Osteoblast (primary cell): ENCODE measurements around the gene WDR53. TPM values are rescaled to one million over a fixed set of nuclear protein-coding genes. Genes with fewer than 3 reads are reported as not detected.
A peak's percentile ranks its signal among the peaks of the same experiment; 100 is the strongest.
"Not testable (repeated sequence)": the region's sequence is repeated elsewhere in the genome, so short reads cannot be mapped to it uniquely, and the experiment has no call there.

Experiments used
- DNase-seq: peaks from one replicate; pipeline ENCODE4 v3.0.0; 2011; ENCODE audit warnings: low spot score, mixed read lengths; ENCODE audit not compliant: insufficient read length; ENCODE audit errors: missing footprints
- H2AFZ ChIP-seq: 2 replicates; pipeline ENCODE4 v1.6.0; 2011; ENCODE audit warnings: mild to moderate bottlenecking, low read length
- H3K27ac ChIP-seq: 2 replicates; pipeline ENCODE4 v1.5.1; 2011; ENCODE audit warnings: mild to moderate bottlenecking, low read depth, low read length, moderate library complexity
- H3K27me3 ChIP-seq: 2 replicates; pipeline ENCODE4 v1.6.0; 2012; ENCODE audit warnings: mild to moderate bottlenecking, control low read depth, inconsistent platforms, low read length, moderate library complexity; ENCODE audit not compliant: insufficient read depth
- H3K36me3 ChIP-seq: 2 replicates; pipeline ENCODE4 v1.5.1; 2011; ENCODE audit warnings: mild to moderate bottlenecking, low read length, control low read depth, moderate library complexity; ENCODE audit not compliant: insufficient read depth
- H3K4me1 ChIP-seq: 2 replicates; pipeline ENCODE4 v1.5.1; 2011; ENCODE audit warnings: mild to moderate bottlenecking, low read length, control low read depth, moderate library complexity; ENCODE audit not compliant: insufficient read depth
- H3K4me2 ChIP-seq: 2 replicates; pipeline ENCODE4 v1.6.0; 2011; ENCODE audit warnings: mild to moderate bottlenecking, low read length; ENCODE audit not compliant: insufficient read depth
- H3K4me3 ChIP-seq: fragments of 200-600 bp; sonication (generic); 3 replicates; pipeline ENCODE4 v1.5.1; 2012; ENCODE audit warnings: mild to moderate bottlenecking, low read length, inconsistent platforms; ENCODE audit not compliant: insufficient read depth
- H3K79me2 ChIP-seq: 2 replicates; pipeline ENCODE4 v1.6.0; 2012; ENCODE audit warnings: mild to moderate bottlenecking, low read length, control low read depth, inconsistent platforms; ENCODE audit not compliant: insufficient read depth
- H3K9me3 ChIP-seq: 2 replicates; pipeline ENCODE4 v1.5.1; 2011; ENCODE audit warnings: low read depth, low read length, control low read depth
- H4K20me1 ChIP-seq: 2 replicates; pipeline ENCODE4 v1.6.0; 2012; ENCODE audit warnings: mild to moderate bottlenecking, low read length, control low read depth; ENCODE audit not compliant: insufficient read depth
- total RNA-seq: library from RNA; depleted of rRNA; stranded (reverse); fragments of >200 nt; gene quantifications from 2 replicates; pipeline ENCODE4 v1.2.3, GENCODE V29; 2012
- TF ChIP-seq, protein P1 (sequence below): IDR thresholded peaks from 2 replicates; pipeline ENCODE4 v1.5.1; 2011; ENCODE audit warnings: mild to moderate bottlenecking, low read depth, low read length, moderate library complexity; ENCODE audit errors: extremely low read depth

The WDR53 gene
- total RNA-seq, 1 donor = 7.2 TPM

DNA sequence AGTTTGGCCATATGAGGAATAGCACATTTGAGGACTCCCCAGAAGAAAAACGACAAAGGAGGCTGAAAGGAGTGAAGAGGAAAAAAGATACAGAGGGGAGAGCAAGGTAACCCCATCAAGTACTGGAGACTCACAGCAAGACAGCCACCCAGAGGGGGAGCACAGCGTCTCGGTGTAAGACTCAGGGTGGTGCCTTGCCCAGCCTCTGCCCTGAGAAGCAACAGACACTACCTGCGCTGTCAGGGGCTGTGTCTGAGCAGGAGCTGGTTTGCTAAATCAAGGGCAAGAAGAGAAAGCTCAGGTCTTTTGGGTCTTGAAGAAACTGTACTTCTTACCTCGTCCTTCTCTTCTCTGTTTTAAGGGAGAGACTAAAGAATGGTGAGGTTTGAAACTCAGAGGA lies 28.0 kb upstream of the WDR53 start:
- DNase-seq = peak; percentile 64
- H3K79me2 ChIP-seq = no peaks in the 10 kb centered on the region
- H3K36me3 ChIP-seq = no peaks in the 10 kb centered on the region
- no peak overlapping the region for H3K4me2 ChIP-seq
- TF ChIP-seq, protein P1, sequence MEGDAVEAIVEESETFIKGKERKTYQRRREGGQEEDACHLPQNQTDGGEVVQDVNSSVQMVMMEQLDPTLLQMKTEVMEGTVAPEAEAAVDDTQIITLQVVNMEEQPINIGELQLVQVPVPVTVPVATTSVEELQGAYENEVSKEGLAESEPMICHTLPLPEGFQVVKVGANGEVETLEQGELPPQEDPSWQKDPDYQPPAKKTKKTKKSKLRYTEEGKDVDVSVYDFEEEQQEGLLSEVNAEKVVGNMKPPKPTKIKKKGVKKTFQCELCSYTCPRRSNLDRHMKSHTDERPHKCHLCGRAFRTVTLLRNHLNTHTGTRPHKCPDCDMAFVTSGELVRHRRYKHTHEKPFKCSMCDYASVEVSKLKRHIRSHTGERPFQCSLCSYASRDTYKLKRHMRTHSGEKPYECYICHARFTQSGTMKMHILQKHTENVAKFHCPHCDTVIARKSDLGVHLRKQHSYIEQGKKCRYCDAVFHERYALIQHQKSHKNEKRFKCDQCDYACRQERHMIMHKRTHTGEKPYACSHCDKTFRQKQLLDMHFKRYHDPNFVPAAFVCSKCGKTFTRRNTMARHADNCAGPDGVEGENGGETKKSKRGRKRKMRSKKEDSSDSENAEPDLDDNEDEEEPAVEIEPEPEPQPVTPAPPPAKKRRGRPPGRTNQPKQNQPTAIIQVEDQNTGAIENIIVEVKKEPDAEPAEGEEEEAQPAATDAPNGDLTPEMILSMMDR = no peak
- H3K4me1 ChIP-seq = no peaks in the 10 kb centered on the region
- H4K20me1 ChIP-seq = no peaks in the 10 kb centered on the region
- H3K4me3 ChIP-seq = no peak overlapping the region
- no peaks in the 10 kb centered on the region for H3K9me3 ChIP-seq
- no peak overlapping the region for H2AFZ ChIP-seq
- no peak overlapping the region for H3K27ac ChIP-seq
- peaks cover 15% of the 10 kb centered on the region for H3K27me3 ChIP-seq

DNA sequence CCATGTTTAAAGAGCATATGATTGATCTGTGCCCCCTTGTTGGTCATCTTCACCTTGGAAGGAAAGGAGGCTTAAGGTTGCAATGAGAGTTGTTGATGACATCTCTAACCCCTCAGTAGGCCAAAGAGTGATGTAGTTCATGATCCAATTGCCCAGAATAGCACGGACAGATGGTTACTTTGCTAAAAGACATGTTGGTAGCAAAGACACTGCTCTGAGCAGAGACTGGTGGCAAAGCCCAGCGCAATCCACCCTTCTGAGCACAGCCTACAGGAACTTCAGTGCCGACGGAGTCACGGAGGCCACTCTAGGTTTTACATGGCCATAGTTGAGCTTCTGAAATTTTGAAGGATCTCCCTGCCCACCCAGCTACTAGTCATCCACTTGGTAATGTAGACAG lies 21.9 kb upstream of the WDR53 start:
- H3K79me2 ChIP-seq = no peaks in the 10 kb centered on the region
- H3K36me3 ChIP-seq = peaks cover 3% of the 10 kb centered on the region
- H3K4me3 ChIP-seq = no peak overlapping the region
- H4K20me1 ChIP-seq = no peaks in the 10 kb centered on the region
- no peaks in the 10 kb centered on the region for H3K27me3 ChIP-seq
- no peaks in the 10 kb centered on the region for H3K9me3 ChIP-seq
- no peak overlapping the region for H2AFZ ChIP-seq
- H3K4me2 ChIP-seq = no peak overlapping the region
- TF ChIP-seq, protein P1 = no peak
- DNase-seq = peak; percentile 41
- H3K4me1 ChIP-seq = no peaks in the 10 kb centered on the region
- no peak overlapping the region for H3K27ac ChIP-seq

DNA sequence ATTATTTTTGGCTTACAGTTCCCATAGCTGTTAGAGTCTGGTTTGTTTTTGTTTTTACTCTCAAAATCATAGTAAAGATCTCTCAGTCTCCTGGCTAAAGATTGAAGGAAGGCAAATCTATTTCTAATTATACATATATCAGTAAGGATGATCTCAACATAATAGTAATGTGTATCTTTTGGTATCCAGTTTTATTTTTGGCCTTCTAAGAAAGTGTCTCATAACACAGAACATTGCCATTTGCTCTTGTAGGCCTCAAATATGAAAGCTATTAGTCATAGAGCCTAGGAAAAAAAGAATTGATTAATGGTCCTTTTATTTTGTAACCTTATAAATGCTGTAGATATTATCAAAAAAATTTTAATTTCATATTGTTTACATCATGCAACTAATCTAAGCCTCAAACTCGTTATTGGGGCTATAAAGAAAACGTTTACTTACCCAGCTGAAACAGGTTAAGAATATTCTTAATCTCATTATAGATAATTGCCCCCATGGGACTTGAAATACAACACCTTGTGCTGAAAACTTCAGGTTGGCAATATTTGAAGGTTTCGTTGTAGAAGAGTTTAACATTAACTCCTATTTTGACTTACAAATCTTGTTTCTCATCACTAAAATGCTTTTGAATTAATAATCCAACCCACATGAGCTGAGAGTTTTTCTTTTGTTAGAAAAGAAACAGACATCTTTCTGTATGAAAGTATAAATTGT lies 16.8 kb upstream of the WDR53 start:
- DNase-seq = peak; percentile 48
- Histone ChIP-seq H3K4me1 (no peaks in the 10 kb centered on the region), H3K9me3 (no peaks in the 10 kb centered on the region), H3K4me2 (no peak overlapping the region), H3K27me3 (no peaks in the 10 kb centered on the region), H4K20me1 (no peaks in the 10 kb centered on the region), H3K4me3 (no peak overlapping the region), H3K27ac (no peak overlapping the region), H2AFZ (no peak overlapping the region), H3K79me2 (no peaks in the 10 kb centered on the region), H3K36me3 (peaks cover 10% of the 10 kb centered on the region)
- TF ChIP-seq, protein P1 = no peak

DNA sequence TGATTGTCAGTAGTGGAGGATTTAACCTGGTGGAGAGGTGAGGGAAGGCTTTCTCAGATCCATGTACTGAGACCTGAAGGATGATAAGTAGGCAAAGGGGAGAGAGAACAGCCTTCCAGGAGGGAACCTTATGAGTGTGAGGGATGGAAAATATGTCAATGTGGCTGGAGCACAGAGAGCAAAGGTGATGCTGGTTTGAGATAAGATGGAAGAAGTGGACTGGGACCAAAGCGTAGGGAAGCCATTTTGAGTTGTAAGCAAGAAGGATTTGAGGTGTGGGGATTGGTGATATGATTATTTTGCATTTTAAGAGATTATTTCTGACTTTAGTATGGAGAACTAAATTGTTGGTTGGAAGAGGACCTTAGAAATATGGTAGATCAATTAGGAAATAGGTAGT lies 4.0 kb upstream of the WDR53 start:
- Histone ChIP-seq H3K27me3 (no peaks in the 10 kb centered on the region), H3K36me3 (peaks cover 2% of the 10 kb centered on the region), H3K4me2 (no peak overlapping the region), H3K9me3 (no peaks in the 10 kb centered on the region), H2AFZ (no peak overlapping the region), H3K4me1 (peaks cover 15% of the 10 kb centered on the region), H3K27ac (no peak overlapping the region), H4K20me1 (peaks cover 8% of the 10 kb centered on the region), H3K4me3 (no peak overlapping the region), H3K79me2 (peaks cover 82% of the 10 kb centered on the region)
- no peak for DNase-seq
- TF ChIP-seq, protein P1 = no peak

DNA sequence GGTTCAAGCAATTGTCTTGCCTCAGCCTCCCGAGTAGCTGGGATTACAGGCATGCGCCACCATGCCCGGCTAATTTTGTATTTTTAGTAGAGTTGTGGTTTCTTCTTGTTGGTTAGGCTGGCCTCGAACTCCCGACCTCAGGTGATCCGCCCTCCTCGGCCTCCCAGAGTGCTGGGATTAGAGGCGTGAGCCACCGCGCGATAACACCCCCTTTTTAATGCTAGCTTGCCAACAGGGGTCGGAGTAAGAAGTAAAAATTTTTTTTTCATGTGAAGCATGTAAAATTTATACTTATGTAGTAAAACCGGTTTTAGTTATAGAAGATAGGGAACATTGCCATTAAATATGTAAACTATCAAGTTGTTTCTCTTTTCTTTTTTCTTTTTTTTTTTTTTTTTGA lies 2.0 kb upstream of the WDR53 start:
- not testable (repeated sequence) for H3K27ac ChIP-seq, H3K4me3 ChIP-seq, DNase-seq, H3K36me3 ChIP-seq, H4K20me1 ChIP-seq, H3K27me3 ChIP-seq, H2AFZ ChIP-seq, H3K9me3 ChIP-seq
- Histone ChIP-seq H3K4me2 (peak overlapping the region; percentile 88), H3K79me2 (peaks cover 77% of the 10 kb centered on the region), H3K4me1 (peaks cover 16% of the 10 kb centered on the region)
